GM18520 (cell line): ENCODE results near the gene RAB29.

Experiments
- ATAC-seq: cut with Tn5 transposase; IDR thresholded peaks from one replicate; pipeline ENCODE4 v1.9.1; 2021; ENCODE audit not compliant: unreplicated experiment

The RAB29 gene

GRCh38 chr1:205766038-205766437 is 9.2 kb downstream of the RAB29 start:
- ATAC-seq = no peak

- no peak for ATAC-seq
Measured at GRCh38 chr1:205764578-205764977, 10.7 kb downstream of the RAB29 start.

GRCh38 chr1:205763980-205764379 is 11.3 kb downstream of the RAB29 start:
- no peak for ATAC-seq

DNA sequence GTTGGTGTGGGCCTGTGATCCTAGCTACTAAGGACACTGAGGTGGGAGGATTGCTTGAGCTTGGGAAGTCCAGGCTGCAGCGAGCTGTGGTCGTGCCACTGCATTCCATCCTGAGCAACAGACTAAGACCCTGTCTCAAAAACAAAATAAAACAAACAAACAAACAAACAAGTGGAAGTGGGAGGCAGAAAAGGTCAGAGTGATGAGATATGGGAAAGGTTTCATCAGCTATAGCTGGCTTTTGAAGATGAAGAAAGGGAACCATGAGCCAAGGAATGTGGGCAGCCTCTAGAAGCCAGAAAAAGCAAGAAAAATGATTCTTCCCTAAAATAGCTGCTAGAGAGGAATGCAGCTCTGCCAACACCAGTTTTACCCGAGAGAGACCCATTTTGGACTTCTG is 14.7 kb downstream of the RAB29 start:
- no peak for ATAC-seq

GRCh38 chr1:205756552-205756951 is 18.7 kb downstream of the RAB29 start:
- ATAC-seq = no peak

- ATAC-seq = no peak
Measured at GRCh38 chr1:205754857-205755256, 20.4 kb downstream of the RAB29 start.

DNA sequence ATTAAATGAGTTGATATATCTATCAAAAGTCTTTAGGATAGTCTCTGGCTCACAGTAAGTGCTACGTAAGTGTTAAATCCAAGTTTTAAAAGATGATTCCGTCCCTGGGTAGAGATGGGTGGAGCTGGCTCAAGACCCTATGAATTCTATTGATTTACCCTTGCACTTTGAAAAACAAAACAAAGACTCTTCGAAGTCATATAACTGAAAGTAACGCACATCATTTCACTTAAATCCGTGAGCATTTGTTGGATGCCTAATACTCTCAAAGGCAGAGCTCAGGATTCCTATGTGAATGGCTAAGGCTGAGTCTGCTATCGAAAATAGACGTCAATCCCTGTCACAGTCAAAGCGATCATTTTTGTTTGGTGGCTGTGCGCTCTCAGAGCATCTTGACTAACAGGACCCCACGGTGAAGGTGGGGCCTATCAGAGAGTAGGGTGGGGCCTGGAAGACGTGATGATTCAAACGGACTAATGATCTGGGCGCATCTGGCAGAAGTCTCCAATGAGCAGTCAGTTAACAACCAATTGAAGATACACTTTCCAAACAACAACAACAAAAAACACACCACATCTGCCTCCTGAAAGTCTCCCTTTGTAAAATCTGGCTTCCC is 24.1 kb downstream of the RAB29 start:
- ATAC-seq = no peak

- peak; percentile 73 for ATAC-seq
Measured at GRCh38 chr1:205750138-205751035, 24.9 kb downstream of the RAB29 start, which contains the start of gene NUCKS1. Gene NUCKS1 (minus strand): TSS chr1:205750182. CDS start chr1:205749973, 209 bp downstream.

GRCh38 chr1:205749234-205750137 is 25.8 kb downstream of the RAB29 start:
- peak; percentile 69 for ATAC-seq

GRCh38 chr1:205748403-205749233 is 26.7 kb downstream of the RAB29 start:
- ATAC-seq = no peak

- ATAC-seq = no peak
Measured at GRCh38 chr1:205746757-205747412, 28.4 kb downstream of the RAB29 start.

- ATAC-seq = no peak
Measured at GRCh38 chr1:205744403-205744802, 30.9 kb downstream of the RAB29 start.

DNA sequence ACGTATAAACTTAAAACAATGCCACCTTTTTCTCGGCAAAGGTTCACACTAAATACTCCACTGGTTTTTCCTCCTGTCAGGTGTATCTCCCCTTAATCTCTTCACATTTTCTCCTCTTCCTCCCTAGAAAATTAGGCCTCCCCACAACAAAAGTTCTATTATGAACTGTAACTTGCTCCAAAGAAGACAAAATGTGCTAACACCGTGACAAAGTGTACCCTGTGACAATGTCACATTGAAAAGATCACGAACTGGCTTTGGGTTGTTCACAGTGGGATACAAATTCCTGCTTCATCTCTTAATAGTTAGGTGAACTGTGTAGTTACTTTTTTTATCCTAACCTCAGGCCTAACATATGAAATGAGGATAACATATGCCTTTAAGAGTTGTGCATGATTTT is 31.3 kb downstream of the RAB29 start:
- ATAC-seq = no peak

- no peak for ATAC-seq
Measured at GRCh38 chr1:205741681-205742080, 33.6 kb downstream of the RAB29 start.

DNA sequence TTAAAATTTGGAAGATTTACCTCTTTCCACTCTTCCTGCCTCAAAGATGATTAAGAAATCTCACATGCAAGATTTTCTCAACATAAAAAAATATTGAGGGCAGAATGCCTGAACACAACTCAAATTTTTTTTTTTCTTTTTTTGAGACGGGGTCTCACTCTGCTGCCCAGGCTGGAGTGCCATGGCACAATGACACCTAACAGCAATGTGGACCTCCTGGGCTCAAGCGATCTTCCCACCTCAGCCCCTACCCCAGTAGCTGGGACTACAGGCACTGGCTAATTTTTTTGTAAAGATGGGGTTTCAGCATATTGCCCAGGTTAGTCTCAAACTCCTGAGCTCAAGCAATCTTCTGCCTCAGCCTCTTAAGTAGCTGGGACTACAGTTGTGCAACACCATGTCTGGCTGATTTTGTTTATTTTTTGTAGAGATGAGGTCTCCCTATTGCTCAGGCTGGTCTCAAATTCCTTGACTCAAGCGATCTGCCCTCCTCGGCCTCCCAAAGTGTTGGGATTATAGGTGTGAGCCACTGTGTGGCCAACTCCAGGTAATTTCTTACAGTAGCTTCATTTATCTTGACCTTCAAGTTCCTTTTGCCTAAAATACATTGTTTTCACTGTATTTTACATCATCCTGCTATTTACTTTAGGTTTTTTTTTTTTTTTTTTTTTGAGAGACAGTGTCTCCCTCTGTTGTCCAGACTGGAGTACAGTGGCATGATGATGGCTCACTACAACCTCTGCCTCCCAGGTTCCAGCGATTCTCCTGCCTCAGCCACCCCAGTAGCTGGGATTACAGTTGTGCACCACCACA is 35.7 kb downstream of the RAB29 start:
- ATAC-seq = no peak

- no peak for ATAC-seq
Measured at GRCh38 chr1:205735218-205735617, 40.1 kb downstream of the RAB29 start.

DNA sequence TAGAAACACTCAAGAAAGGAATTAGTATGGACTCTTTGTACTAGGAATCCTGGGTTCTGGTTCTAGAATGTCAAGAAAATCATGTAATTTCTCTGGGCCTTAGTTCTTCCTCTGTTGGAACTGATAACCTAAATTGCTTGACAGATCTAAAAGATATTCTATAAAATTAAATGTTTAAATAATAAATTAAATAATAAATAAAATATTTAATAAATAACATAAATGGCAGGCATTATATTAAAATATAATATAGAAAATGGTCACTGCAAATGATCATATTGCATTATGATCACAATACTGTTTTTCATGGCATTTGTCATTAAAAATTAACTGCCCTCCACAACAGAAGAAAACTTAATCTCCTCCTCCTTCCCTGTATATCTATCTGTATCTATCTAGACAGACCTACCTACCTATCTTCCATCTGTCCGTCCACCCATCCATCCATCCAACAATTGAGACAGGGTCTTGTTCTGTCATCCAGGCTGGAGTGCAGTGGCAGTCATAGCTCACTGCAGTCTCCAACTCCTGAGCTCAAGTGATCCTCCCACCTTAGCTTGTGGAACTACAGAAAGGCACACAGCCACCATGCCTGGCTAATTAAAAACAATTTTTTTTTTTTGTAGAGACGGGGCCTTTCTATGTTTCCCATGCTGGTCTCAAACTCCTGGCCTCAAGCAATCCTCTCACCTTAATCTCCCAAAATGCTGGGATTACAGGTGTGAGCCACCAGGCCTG is 41.7 kb downstream of the RAB29 start:
- no peak for ATAC-seq

- ATAC-seq = no peak
Measured at GRCh38 chr1:205729945-205730610, 45.2 kb downstream of the RAB29 start.
